ENCODE measurements around the gene ZNF331. TPM values are rescaled to one million over a fixed set of nuclear protein-coding genes. Genes with fewer than 3 reads are reported as not detected.
A peak's percentile ranks its signal among the peaks of the same experiment; 100 is the strongest.

Gene ZNF331
- total RNA-seq, 1 experiment from 2014 or later, result 25.0 TPM

DNA sequence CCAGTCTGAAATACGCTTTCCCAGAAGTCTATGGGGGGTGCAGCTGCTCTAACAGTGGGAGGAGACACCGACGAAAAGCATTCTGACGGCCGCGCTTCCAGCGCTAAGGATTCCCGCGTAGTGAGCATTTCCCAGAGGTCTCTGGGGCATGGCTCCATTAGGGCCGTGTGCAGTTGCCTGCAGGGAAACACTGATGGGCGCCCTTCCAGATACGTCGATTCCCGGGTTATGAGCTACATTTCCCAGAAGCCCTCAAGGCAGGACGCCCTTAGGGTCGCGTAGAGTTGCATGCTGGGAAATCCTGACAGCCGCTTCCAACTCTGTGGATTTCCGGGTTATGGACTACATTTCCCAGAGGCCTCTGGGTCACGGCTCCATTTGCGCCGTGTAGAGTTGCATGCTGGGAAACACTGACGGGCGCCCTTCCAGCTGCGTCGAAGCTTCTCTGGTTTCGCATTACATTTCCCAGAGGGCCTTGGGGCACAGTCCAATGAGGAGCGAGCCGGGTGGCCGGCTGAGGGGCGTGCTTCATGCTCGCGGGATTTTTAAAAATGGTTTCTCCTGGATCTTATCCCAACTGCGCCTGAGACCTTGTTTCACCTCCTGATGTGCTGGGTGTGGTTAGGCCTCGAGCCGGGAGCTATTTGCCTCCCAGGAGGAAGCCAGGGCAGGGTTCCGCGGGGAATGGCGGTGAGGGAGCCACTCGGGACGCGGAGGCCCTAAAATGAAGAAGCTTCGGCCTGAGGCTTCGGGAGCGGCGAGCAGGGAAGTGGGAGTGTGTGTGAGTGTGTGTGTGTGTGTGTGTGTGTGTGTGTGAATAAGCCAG, 17.2 kb upstream of the ZNF331 start:
- in situ Hi-C loops (cut with HindIII; ENCODE audit: low pct_unique_long_range_greater_than_20kb, low sequenced_read_pairs), result no loop called here
- ChIA-PET CTCF (interaction anchor here (0.6 to 1.4 kb wide), 2 partner anchors 36 to 96 kb away, joined by 4 to 5 read pairs; no protein-coding TSS in a partner anchor), POLR2A (no interaction called here)
- peak; percentile 97 for ATAC-seq
- Histone ChIP-seq H3K4me1 (ENCODE audit: control insufficient read depth, insufficient read depth, low read length) (peaks cover 8% of the 10 kb centered on the region), H3K27me3 (ENCODE audit: control insufficient read depth, insufficient read depth, low read length) (no peaks in the 10 kb centered on the region), H3K27ac (ENCODE audit: low read length) (peak overlapping the region; percentile 88), H3K36me3 (ENCODE audit: control insufficient read depth, insufficient read depth, low read length) (no peaks in the 10 kb centered on the region), H3K4me3 (ENCODE audit: low read depth in 2 of 2, low read length in 2 of 2) (peak overlapping the region; percentile 92 to 96), H3K9me3 (ENCODE audit: control insufficient read depth, insufficient read depth, low read depth, low read length) (peaks cover 7% of the 10 kb centered on the region; the same call in 1 of the 2 replicates)
- intact Hi-C loops (cut with micrococcal nuclease; ENCODE audit: unreplicated experiment), result no loop called here
- BruUV-seq (replicated peaks), result no TSS peak
- TF ChIP-seq SIN3A (IDR thresholded peaks at IDR 0.05; ENCODE audit: borderline replicate concordance, insufficient read depth, low read depth, low read length) (peak; percentile 99), TCF7L2 (IDR thresholded peaks at IDR 0.05; ENCODE audit: low read depth, low read length) (peak; percentile 18; the same call in 1 of the 2 replicates), POLR2AphosphoS5 (IDR thresholded peaks at IDR 0.05; ENCODE audit: low read depth, low read length) (no peak; the same call in none of the 2 replicates)
- DNase-seq (ENCODE audit: low read depth, low spot score), result peak; percentile 98

DNA sequence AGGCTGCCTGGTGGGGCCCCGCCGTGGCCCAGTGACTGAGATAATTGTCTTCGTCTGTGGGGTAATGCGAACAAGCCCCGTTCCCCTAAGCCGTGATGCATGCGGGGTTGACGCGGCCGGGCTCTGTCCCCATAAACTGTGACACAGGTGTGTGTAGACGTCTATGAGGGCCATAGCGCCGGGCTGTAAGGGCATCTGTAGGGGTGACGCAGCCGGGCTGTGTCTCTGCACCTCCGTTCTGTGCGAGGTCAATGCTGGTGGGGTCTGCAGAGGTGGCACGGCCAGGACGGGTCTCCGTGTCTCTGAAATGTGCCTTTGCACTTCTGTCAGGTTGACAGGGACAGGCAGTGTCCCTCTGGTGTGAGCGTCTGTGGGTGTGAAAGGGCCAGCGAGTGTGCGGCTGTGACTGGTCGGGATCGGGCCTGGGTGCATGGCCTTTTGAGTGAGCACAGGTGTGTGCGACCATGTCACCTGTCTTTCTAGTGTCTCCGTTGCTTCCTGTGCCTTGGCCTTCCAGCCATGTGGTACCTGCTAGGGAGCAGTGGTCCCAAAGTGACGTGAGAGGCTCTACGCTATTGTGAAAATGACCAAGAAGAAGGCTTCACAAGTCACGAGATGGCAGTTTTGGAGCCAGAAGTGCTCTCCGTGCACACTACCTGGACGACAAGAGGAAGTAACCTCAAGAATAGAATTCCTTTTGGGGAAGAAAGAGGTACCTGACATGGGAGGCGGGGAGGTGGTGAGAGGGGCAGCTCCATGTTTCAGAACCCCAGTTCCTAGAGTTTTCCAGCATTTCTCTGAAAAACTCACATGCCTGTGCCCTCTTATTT, 16.4 kb upstream of the ZNF331 start:
- peaks cover 12% of the 10 kb centered on the region; the same call in 1 of the 2 replicates for H3K9me3 ChIP-seq (ENCODE audit: control insufficient read depth, insufficient read depth, low read depth, low read length)
- CTCF ChIA-PET, result interaction anchor here (1.4 kb wide), 1 partner anchor 97 kb away, joined by 4 read pairs; no protein-coding TSS in a partner anchor
- no peak for DNase-seq (ENCODE audit: low read depth, low spot score)
- H3K27me3 ChIP-seq (ENCODE audit: control insufficient read depth, insufficient read depth, low read length), result no peaks in the 10 kb centered on the region
- H3K4me1 ChIP-seq (ENCODE audit: control insufficient read depth, insufficient read depth, low read length), result peaks cover 8% of the 10 kb centered on the region
- H3K36me3 ChIP-seq (ENCODE audit: control insufficient read depth, insufficient read depth, low read length), result no peaks in the 10 kb centered on the region
- in situ Hi-C loops (cut with HindIII; ENCODE audit: low pct_unique_long_range_greater_than_20kb, low sequenced_read_pairs) (no loop called here), intact Hi-C loops (cut with micrococcal nuclease; ENCODE audit: unreplicated experiment) (no loop called here)
- peak overlapping the region; percentile 88 for H3K27ac ChIP-seq (ENCODE audit: low read length)
- POLR2A ChIA-PET, result interaction anchor here (0.7 kb wide), 1 partner anchor 9 kb away, joined by 5 read pairs; no protein-coding TSS in a partner anchor
- TSS peak; percentile 87 for BruUV-seq (replicated peaks)
- peak overlapping the region; percentile 92 to 96 for H3K4me3 ChIP-seq (ENCODE audit: low read depth in 2 of 2, low read length in 2 of 2)
- peak; percentile 23 for ATAC-seq
- TF ChIP-seq POLR2AphosphoS5 (IDR thresholded peaks at IDR 0.05; ENCODE audit: low read depth, low read length) (no peak), TCF7L2 (IDR thresholded peaks at IDR 0.05; ENCODE audit: low read depth, low read length) (no peak), SIN3A (IDR thresholded peaks at IDR 0.05; ENCODE audit: borderline replicate concordance, insufficient read depth, low read depth, low read length) (no peak)
- TF ChIP-seq, protein P1, sequence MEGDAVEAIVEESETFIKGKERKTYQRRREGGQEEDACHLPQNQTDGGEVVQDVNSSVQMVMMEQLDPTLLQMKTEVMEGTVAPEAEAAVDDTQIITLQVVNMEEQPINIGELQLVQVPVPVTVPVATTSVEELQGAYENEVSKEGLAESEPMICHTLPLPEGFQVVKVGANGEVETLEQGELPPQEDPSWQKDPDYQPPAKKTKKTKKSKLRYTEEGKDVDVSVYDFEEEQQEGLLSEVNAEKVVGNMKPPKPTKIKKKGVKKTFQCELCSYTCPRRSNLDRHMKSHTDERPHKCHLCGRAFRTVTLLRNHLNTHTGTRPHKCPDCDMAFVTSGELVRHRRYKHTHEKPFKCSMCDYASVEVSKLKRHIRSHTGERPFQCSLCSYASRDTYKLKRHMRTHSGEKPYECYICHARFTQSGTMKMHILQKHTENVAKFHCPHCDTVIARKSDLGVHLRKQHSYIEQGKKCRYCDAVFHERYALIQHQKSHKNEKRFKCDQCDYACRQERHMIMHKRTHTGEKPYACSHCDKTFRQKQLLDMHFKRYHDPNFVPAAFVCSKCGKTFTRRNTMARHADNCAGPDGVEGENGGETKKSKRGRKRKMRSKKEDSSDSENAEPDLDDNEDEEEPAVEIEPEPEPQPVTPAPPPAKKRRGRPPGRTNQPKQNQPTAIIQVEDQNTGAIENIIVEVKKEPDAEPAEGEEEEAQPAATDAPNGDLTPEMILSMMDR (IDR thresholded peaks at IDR 0.05), result no peak
- TF ChIP-seq, protein P2, sequence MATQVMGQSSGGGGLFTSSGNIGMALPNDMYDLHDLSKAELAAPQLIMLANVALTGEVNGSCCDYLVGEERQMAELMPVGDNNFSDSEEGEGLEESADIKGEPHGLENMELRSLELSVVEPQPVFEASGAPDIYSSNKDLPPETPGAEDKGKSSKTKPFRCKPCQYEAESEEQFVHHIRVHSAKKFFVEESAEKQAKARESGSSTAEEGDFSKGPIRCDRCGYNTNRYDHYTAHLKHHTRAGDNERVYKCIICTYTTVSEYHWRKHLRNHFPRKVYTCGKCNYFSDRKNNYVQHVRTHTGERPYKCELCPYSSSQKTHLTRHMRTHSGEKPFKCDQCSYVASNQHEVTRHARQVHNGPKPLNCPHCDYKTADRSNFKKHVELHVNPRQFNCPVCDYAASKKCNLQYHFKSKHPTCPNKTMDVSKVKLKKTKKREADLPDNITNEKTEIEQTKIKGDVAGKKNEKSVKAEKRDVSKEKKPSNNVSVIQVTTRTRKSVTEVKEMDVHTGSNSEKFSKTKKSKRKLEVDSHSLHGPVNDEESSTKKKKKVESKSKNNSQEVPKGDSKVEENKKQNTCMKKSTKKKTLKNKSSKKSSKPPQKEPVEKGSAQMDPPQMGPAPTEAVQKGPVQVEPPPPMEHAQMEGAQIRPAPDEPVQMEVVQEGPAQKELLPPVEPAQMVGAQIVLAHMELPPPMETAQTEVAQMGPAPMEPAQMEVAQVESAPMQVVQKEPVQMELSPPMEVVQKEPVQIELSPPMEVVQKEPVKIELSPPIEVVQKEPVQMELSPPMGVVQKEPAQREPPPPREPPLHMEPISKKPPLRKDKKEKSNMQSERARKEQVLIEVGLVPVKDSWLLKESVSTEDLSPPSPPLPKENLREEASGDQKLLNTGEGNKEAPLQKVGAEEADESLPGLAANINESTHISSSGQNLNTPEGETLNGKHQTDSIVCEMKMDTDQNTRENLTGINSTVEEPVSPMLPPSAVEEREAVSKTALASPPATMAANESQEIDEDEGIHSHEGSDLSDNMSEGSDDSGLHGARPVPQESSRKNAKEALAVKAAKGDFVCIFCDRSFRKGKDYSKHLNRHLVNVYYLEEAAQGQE (IDR thresholded peaks at IDR 0.05; ENCODE audit: insufficient read depth in 1 of 2, low read depth in 2 of 2, low read length in 1 of 2), result no peak

Data from Panc1 (cell line).